ENCODE measurements around the gene RBMS1. TPM values are rescaled to one million over a fixed set of nuclear protein-coding genes. Genes with fewer than 3 reads are reported as not detected.

The RBMS1 gene
- polyA plus RNA-seq, 1 donor from 2014 or later = 8.4 TPM

GRCh38 chr2:160384791-160385190 lies 108.8 kb downstream of the RBMS1 start:
- no peak overlapping the region for H3K27ac ChIP-seq (ENCODE audit: low read length)
- peaks cover 5% of the 10 kb centered on the region for H3K27me3 ChIP-seq (ENCODE audit: insufficient read depth, low read depth, low read length)
- no peaks in the 10 kb centered on the region for H4K20me1 ChIP-seq (ENCODE audit: insufficient read depth)
- no peak for TF ChIP-seq MXI1 (conservative IDR thresholded peaks at IDR 0.05; ENCODE audit: poor library complexity, severe bottlenecking)
- no peak for TF ChIP-seq CTCF (IDR thresholded peaks at IDR 0.05; ENCODE audit: poor library complexity, severe bottlenecking)
- no peak for TF ChIP-seq RAD21 (conservative IDR thresholded peaks at IDR 0.05)
- TF ChIP-seq EP300 (conservative IDR thresholded peaks at IDR 0.05; ENCODE audit: poor library complexity, severe bottlenecking) = no peak
- no peaks in the 10 kb centered on the region for H3K9me3 ChIP-seq (ENCODE audit: low read length)
- no peak overlapping the region for H3K4me2 ChIP-seq (ENCODE audit: low read length)
- no peak overlapping the region for H3K4me3 ChIP-seq (ENCODE audit: low read length)
- H3K9me2 ChIP-seq (ENCODE audit: insufficient read depth, low read length) = no peaks in the 10 kb centered on the region
- no peaks in the 10 kb centered on the region for H3F3A ChIP-seq (ENCODE audit: insufficient read depth, low read length, poor library complexity, severe bottlenecking)
- H2AFZ ChIP-seq (ENCODE audit: low read depth, low read length) = no peak overlapping the region
- H3K79me2 ChIP-seq (replicated peaks; ENCODE audit: insufficient read depth, low read length) = no peaks in the 10 kb centered on the region
- H3K9ac ChIP-seq (ENCODE audit: low read length) = no peak overlapping the region
- no peaks in the 10 kb centered on the region for H3K36me3 ChIP-seq (ENCODE audit: insufficient read depth, low read length)

- no peak overlapping the region for H3K9ac ChIP-seq (ENCODE audit: low read length)
- H3K4me3 ChIP-seq (ENCODE audit: low read length) = no peak overlapping the region
- H3K27ac ChIP-seq (ENCODE audit: low read length) = no peak overlapping the region
- H3K4me2 ChIP-seq (ENCODE audit: low read length) = no peak overlapping the region
- H3K9me2 ChIP-seq (ENCODE audit: insufficient read depth, low read length) = no peaks in the 10 kb centered on the region
- no peak overlapping the region for H2AFZ ChIP-seq (ENCODE audit: low read depth, low read length)
- H3K27me3 ChIP-seq (ENCODE audit: insufficient read depth, low read depth, low read length) = no peaks in the 10 kb centered on the region
- TF ChIP-seq SMC3 (conservative IDR thresholded peaks at IDR 0.05; ENCODE audit: poor library complexity) (no peak), POLR2AphosphoS5 (IDR thresholded peaks at IDR 0.05) (no peak), TAF1 (IDR thresholded peaks at IDR 0.05; ENCODE audit: low read depth) (no peak), EP300 (conservative IDR thresholded peaks at IDR 0.05; ENCODE audit: poor library complexity, severe bottlenecking) (no peak), MXI1 (conservative IDR thresholded peaks at IDR 0.05; ENCODE audit: poor library complexity, severe bottlenecking) (no peak), CTCF (IDR thresholded peaks at IDR 0.05; ENCODE audit: poor library complexity, severe bottlenecking) (no peak), REST (IDR thresholded peaks at IDR 0.05; ENCODE audit: borderline replicate concordance) (no peak), RAD21 (conservative IDR thresholded peaks at IDR 0.05) (no peak), EZH2 (IDR thresholded peaks at IDR 0.05; ENCODE audit: borderline replicate concordance, insufficient read depth, low read length, poor library complexity, severe bottlenecking) (no peak)
- H3K9me3 ChIP-seq (ENCODE audit: low read length) = no peaks in the 10 kb centered on the region
- no peaks in the 10 kb centered on the region for H3K79me2 ChIP-seq (replicated peaks; ENCODE audit: insufficient read depth, low read length)
- no peaks in the 10 kb centered on the region for H3F3A ChIP-seq (ENCODE audit: insufficient read depth, low read length, poor library complexity, severe bottlenecking)
- no peaks in the 10 kb centered on the region for H3K36me3 ChIP-seq (ENCODE audit: insufficient read depth, low read length)
- no peaks in the 10 kb centered on the region for H4K20me1 ChIP-seq (ENCODE audit: insufficient read depth)
Observed at GRCh38 chr2:160381425-160381951, 112.1 kb downstream of the RBMS1 start.

All from neural cell (in vitro differentiated cells).